Measurements from ENCODE around the gene MUC6. TPM values are rescaled to one million over a fixed set of nuclear protein-coding genes. Genes with fewer than 3 reads are reported as not detected.
A peak's percentile ranks its signal among the peaks of the same experiment; 100 is the strongest.

The MUC6 gene
- total and polyA plus RNA-seq, 2 of the 8 experiments (the other 6 are each of a cell fraction or from before 2014, with no cell fraction given), result not detected

- H3K4me2 ChIP-seq (ENCODE audit: insufficient read depth in 1 of 2, low read depth in 2 of 2, low read length in 2 of 2), result no peak overlapping the region
- no peaks in the 10 kb centered on the region for H3K23me2 ChIP-seq (ENCODE audit: low read depth, low read length)
- H2BK120ac ChIP-seq (replicated peaks; ENCODE audit: low read depth, low read length), result no peak overlapping the region
- H3K14ac ChIP-seq (ENCODE audit: insufficient read length), result no peak overlapping the region
- H3K4me3 ChIP-seq (ENCODE audit: extremely low read depth in 1 of 4, insufficient read depth in 2 of 4, low read depth in 3 of 4, low read length in 4 of 4), result no peak overlapping the region
- ChIA-PET CTCF (ENCODE audit: partially characterized antibody) (interaction anchor here (0.7 to 2.4 kb wide), 11 partner anchors 9 to 132 kb away, joined by 3 to 5 read pairs (median 3); no protein-coding TSS in a partner anchor), POLR2A (ENCODE audit: partially characterized antibody) (no interaction called here)
- H3K79me2 ChIP-seq (ENCODE audit: control insufficient read depth in 1 of 2, insufficient read depth in 2 of 2, low read length in 2 of 2), result peaks cover 0 to 3% of the 10 kb centered on the region in 2 experiments; a peak in 1 of 4 replicates
- no peak overlapping the region for H2BK15ac ChIP-seq (ENCODE audit: low read length)
- no peak overlapping the region for H3K56ac ChIP-seq (replicated peaks; ENCODE audit: insufficient read length, low read depth, low read length)
- no peak overlapping the region for H3K9ac ChIP-seq (replicated peaks in 1 of 4; ENCODE audit: extremely low read depth in 1 of 4, low read depth in 3 of 4, low read length in 3 of 4)
- H3K9me3 ChIP-seq (ENCODE audit: insufficient read depth in 2 of 2, low read depth in 1 of 2, low read length in 1 of 2), result no peaks in the 10 kb centered on the region
- TF ChIP-seq CTCF (IDR thresholded peaks at IDR 0.05; ENCODE audit: control extremely low read depth in 1 of 3, insufficient read depth in 1 of 3, low read depth in 1 of 3, low read length in 3 of 3) (peak; percentile 16 to 46 (median 31); a peak in 3 of 4 replicates), EP300 (IDR thresholded peaks at IDR 0.05; ENCODE audit: borderline replicate concordance in 1 of 2, low read depth in 2 of 2, low read length in 2 of 2) (no peak), HDAC2 (IDR thresholded peaks at IDR 0.05; ENCODE audit: borderline replicate concordance in 1 of 2, low read depth in 2 of 2, low read length in 2 of 2) (no peak)
- no peak for DNase-seq (ENCODE audit: low read depth in 1 of 2, low spot score in 2 of 2)
- H2BK12ac ChIP-seq (ENCODE audit: low read depth, low read length), result no peak overlapping the region
- no peak overlapping the region for H2AK5ac ChIP-seq (ENCODE audit: low read depth, low read length)
- H3K23ac ChIP-seq (ENCODE audit: insufficient read length), result no peak overlapping the region
- H3K27me3 ChIP-seq (replicated peaks in 1 of 4; ENCODE audit: control insufficient read depth in 3 of 4, extremely low read depth in 1 of 4, insufficient read depth in 3 of 4, low read length in 3 of 4), result no peaks in the 10 kb centered on the region
- H3K79me1 ChIP-seq (ENCODE audit: low read depth, low read length), result peaks cover 5% of the 10 kb centered on the region
- H4K91ac ChIP-seq (replicated peaks; ENCODE audit: insufficient read length, low read length), result no peak overlapping the region
- WGBS, 2 experiments (ENCODE audit: extremely low coverage in 1 of 2, insufficient coverage in 1 of 2, insufficient read length in 1 of 2, insufficient replicate concordance in 2 of 2, low coverage in 1 of 2, low lambda C conversion rate in 2 of 2, missing lambda C conversion rate in 1 of 2), result 92% methylated on average over 23 of the region's 26 CpGs; no CpG with 5 or more reads in 1 of the 2 experiments
- H3K4ac ChIP-seq (replicated peaks; ENCODE audit: insufficient read length, low read depth, low read length), result no peak overlapping the region
- H4K20me1 ChIP-seq (replicated peaks in 1 of 2; ENCODE audit: control insufficient read depth in 1 of 2, insufficient read depth in 2 of 2, low read length in 2 of 2), result peaks cover 0 to 10% of the 10 kb centered on the region in 2 experiments
- H3K27ac ChIP-seq (ENCODE audit: low read depth, low read length), result no peak overlapping the region
- H2BK20ac ChIP-seq (ENCODE audit: low read length), result no peak overlapping the region
- no peak for FAIRE-seq
- H3K4me1 ChIP-seq (replicated peaks in 1 of 4; ENCODE audit: control insufficient read depth in 3 of 4, insufficient read depth in 4 of 4, low read length in 3 of 4), result peaks cover 0 to 6% (median 0%) of the 10 kb centered on the region in 4 experiments; a peak in 2 of 7 replicates
- no peak overlapping the region for H4K5ac ChIP-seq (ENCODE audit: insufficient read length, low read depth, low read length)
- H4K8ac ChIP-seq (ENCODE audit: extremely low read depth, insufficient read depth, low read length), result no peak overlapping the region
- no peak overlapping the region for H3K18ac ChIP-seq (ENCODE audit: extremely low read depth, low read length)
- no peak overlapping the region for H2BK5ac ChIP-seq (ENCODE audit: low read depth, low read length)
- H3K36me3 ChIP-seq (ENCODE audit: control insufficient read depth in 2 of 4, insufficient read depth in 4 of 4, low read length in 3 of 4), result peaks cover 10 to 39% (median 28%) of the 10 kb centered on the region in 4 experiments
- H2AFZ ChIP-seq (ENCODE audit: low read length), result no peak overlapping the region
Measured at GRCh38 chr11:980438-981357, 55.8 kb downstream of the MUC6 start.

Data from H1 (cell line).